Measurements from ENCODE around the gene ADCY1. TPM values are rescaled to one million over a fixed set of nuclear protein-coding genes. Genes with fewer than 3 reads are reported as not detected.
A peak's percentile ranks its signal among the peaks of the same experiment; 100 is the strongest.

ADCY1 gene
- total RNA-seq, 2 donors from 2014 or later: 15.3 to 18.5 TPM

DNA sequence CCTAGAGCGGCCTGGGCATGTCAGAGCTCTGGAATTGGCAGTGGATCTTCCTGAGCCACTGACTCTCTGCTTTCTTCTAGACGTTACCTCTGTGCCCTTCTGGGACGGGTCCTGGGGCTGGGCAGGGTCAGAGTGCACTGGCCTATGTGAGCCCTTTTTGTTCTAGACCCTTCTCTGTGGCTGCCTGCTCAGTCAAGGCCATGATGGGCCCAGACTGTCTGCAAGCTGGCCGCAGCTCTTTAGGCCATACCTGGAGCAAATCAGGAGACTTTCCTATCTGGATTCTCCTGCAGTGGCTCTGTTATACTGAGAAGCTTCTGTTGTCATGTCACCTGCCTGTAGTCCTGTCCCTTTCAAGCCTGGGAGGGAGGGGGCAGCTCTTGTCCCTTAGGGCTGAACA lies 70.1 kb downstream of the ADCY1 start:
- no peak overlapping the region for H3K27ac Mint-ChIP-seq
- no peak for DNase-seq
- H3K4me3 Mint-ChIP-seq: no peak overlapping the region
- Histone ChIP-seq H3K27ac (ENCODE audit: low read depth, low read length) (no peak overlapping the region), H3K9ac (ENCODE audit: extremely low read depth, low read length, poor library complexity, severe bottlenecking) (no peak overlapping the region), H3K36me3 (ENCODE audit: control insufficient read depth, insufficient read depth, low read length) (no peaks in the 10 kb centered on the region), H3K4me3 (ENCODE audit: low read length) (no peak overlapping the region), H3K9me3 (ENCODE audit: control insufficient read depth, low read length) (no peaks in the 10 kb centered on the region), H3K27me3 (ENCODE audit: control insufficient read depth, insufficient read depth, low read length, poor library complexity, severe bottlenecking) (peaks cover 36% of the 10 kb centered on the region), H3K4me1 (ENCODE audit: control insufficient read depth, insufficient read depth, low read length) (peaks cover 15% of the 10 kb centered on the region)
- WGBS, 2 experiments (ENCODE audit: insufficient coverage in 1 of 2, insufficient read length in 1 of 2): 85 to 90% methylated on average over 2 to 4 of the region's 4 CpGs
- H3K27me3 Mint-ChIP-seq (ENCODE audit: insufficient read depth): peaks cover 25% of the 10 kb centered on the region
- no peaks in the 10 kb centered on the region for H3K36me3 Mint-ChIP-seq (ENCODE audit: low read depth)
- H3K4me1 Mint-ChIP-seq: peaks cover 37% of the 10 kb centered on the region
- no peak for TF ChIP-seq CTCF (conservative IDR thresholded peaks at IDR 0.05)
- no peaks in the 10 kb centered on the region for H3K9me3 Mint-ChIP-seq

DNA sequence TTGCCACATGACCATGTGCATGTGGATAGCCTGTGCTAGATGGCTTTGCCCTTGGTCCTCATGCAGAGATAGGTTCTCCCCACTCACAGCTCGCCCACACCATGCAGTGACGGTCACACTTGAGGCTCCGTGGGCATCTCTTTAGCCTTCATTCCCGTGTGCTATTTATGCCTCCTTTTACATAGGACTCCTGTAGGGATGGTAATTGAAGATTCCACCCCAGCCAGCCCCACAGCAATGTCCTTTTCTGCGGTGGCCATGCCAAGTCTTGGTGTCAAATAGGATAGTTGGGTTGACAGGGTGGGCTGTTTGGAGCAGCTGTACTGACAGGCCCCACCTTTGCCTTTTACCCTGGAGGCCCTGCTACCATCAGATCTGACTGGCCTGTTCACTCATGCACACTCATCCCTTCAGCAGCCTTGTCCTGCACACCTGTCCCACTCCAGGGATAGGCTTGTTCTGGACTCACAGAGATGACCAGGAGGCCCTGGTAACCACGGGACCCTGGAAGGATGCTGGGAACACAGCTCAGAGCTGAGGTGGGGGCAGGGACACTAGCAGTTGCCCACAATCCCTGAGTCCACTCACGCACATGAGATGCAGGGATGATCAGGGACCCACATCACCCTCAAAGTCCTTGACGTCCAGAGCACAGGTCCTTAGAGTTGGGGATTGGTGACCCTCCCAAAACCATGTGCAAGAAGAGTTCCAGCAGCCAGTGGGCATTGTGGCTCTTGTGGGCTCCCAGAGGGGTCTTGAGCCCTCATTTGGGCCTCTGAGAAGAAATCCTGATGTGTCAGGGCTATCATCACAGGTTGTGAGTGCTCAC lies 71.2 kb downstream of the ADCY1 start:
- H3K27me3 Mint-ChIP-seq (ENCODE audit: insufficient read depth): peaks cover 24% of the 10 kb centered on the region
- Histone ChIP-seq H3K9ac (ENCODE audit: extremely low read depth, low read length, poor library complexity, severe bottlenecking) (no peak overlapping the region), H3K27ac (ENCODE audit: low read depth, low read length) (no peak overlapping the region), H3K36me3 (ENCODE audit: control insufficient read depth, insufficient read depth, low read length) (no peaks in the 10 kb centered on the region), H3K9me3 (ENCODE audit: control insufficient read depth, low read length) (no peaks in the 10 kb centered on the region), H3K4me1 (ENCODE audit: control insufficient read depth, insufficient read depth, low read length) (peaks cover 7% of the 10 kb centered on the region), H3K27me3 (ENCODE audit: control insufficient read depth, insufficient read depth, low read length, poor library complexity, severe bottlenecking) (peaks cover 36% of the 10 kb centered on the region), H3K4me3 (ENCODE audit: low read length) (no peak overlapping the region)
- no peak overlapping the region for H3K27ac Mint-ChIP-seq
- H3K36me3 Mint-ChIP-seq (ENCODE audit: low read depth): no peaks in the 10 kb centered on the region
- DNase-seq: no peak
- no peaks in the 10 kb centered on the region for H3K9me3 Mint-ChIP-seq
- no peak for TF ChIP-seq CTCF (conservative IDR thresholded peaks at IDR 0.05)
- 89 to 100% methylated on average over 7 to 8 of the region's 8 CpGs for WGBS, 2 experiments (ENCODE audit: insufficient coverage in 1 of 2, insufficient read length in 1 of 2)
- no peak overlapping the region for H3K4me3 Mint-ChIP-seq
- peaks cover 29% of the 10 kb centered on the region for H3K4me1 Mint-ChIP-seq

- no peak for TF ChIP-seq CTCF (conservative IDR thresholded peaks at IDR 0.05)
- H3K27me3 Mint-ChIP-seq (ENCODE audit: insufficient read depth): peaks cover 24% of the 10 kb centered on the region
- no peak overlapping the region for H3K27ac Mint-ChIP-seq
- no peak overlapping the region for H3K9ac ChIP-seq (ENCODE audit: extremely low read depth, low read length, poor library complexity, severe bottlenecking)
- H3K9me3 Mint-ChIP-seq: no peaks in the 10 kb centered on the region
- peak; percentile 19 for DNase-seq
- H3K4me1 Mint-ChIP-seq: peaks cover 20% of the 10 kb centered on the region
- no peaks in the 10 kb centered on the region for H3K36me3 Mint-ChIP-seq (ENCODE audit: low read depth)
- no peaks in the 10 kb centered on the region for H3K9me3 ChIP-seq (ENCODE audit: control insufficient read depth, low read length)
- no peak overlapping the region for H3K27ac ChIP-seq (ENCODE audit: low read depth, low read length)
- no peaks in the 10 kb centered on the region for H3K36me3 ChIP-seq (ENCODE audit: control insufficient read depth, insufficient read depth, low read length)
- peaks cover under 1% of the 10 kb centered on the region for H3K4me1 ChIP-seq (ENCODE audit: control insufficient read depth, insufficient read depth, low read length)
- H3K4me3 Mint-ChIP-seq: no peak overlapping the region
- peaks cover 36% of the 10 kb centered on the region for H3K27me3 ChIP-seq (ENCODE audit: control insufficient read depth, insufficient read depth, low read length, poor library complexity, severe bottlenecking)
- H3K4me3 ChIP-seq (ENCODE audit: low read length): no peak overlapping the region
- WGBS, 2 experiments (ENCODE audit: insufficient coverage in 1 of 2, insufficient read length in 1 of 2): 89 to 94% methylated on average over 6 of the region's 6 CpGs
Observed at GRCh38 chr7:45646207-45646821, 72.1 kb downstream of the ADCY1 start.
